Endothelial cell (in vitro differentiated cells): Measurements from ENCODE around the gene SCLT1. TPM values are rescaled to one million over a fixed set of nuclear protein-coding genes. Genes with fewer than 3 reads are reported as not detected.

Source experiments
- DNase-seq: peaks from one replicate; pipeline ENCODE4 v3.0.0; 2021; ENCODE audit warnings: low spot score
- H3K27ac Mint-ChIP-seq: one replicate; pipeline ENCODE4 v1.8.0; 2021; ENCODE audit warnings: mixed read lengths, inconsistent platforms; ENCODE audit not compliant: unreplicated experiment
- H3K27me3 Mint-ChIP-seq: one replicate; pipeline ENCODE4 v1.8.0; 2021; ENCODE audit warnings: mild to moderate bottlenecking, moderate library complexity, mixed read lengths, inconsistent platforms; ENCODE audit not compliant: unreplicated experiment
- H3K36me3 Mint-ChIP-seq: one replicate; pipeline ENCODE4 v1.8.0; 2021; ENCODE audit warnings: mild to moderate bottlenecking, low read depth, mixed read lengths, inconsistent platforms; ENCODE audit not compliant: unreplicated experiment
- H3K4me1 Mint-ChIP-seq: one replicate; pipeline ENCODE4 v1.8.0; 2021; ENCODE audit warnings: mild to moderate bottlenecking, mixed read lengths, inconsistent platforms; ENCODE audit not compliant: unreplicated experiment
- H3K4me3 Mint-ChIP-seq: one replicate; pipeline ENCODE4 v1.8.0; 2021; ENCODE audit warnings: mild to moderate bottlenecking, mixed read lengths, inconsistent platforms; ENCODE audit not compliant: unreplicated experiment
- H3K9me3 Mint-ChIP-seq: one replicate; pipeline ENCODE4 v1.8.0; 2021; ENCODE audit warnings: mixed read lengths, inconsistent platforms; ENCODE audit not compliant: unreplicated experiment
- CTCF ChIP-seq: fragments of 200-600 bp; sonication (generic); IDR thresholded peaks from one replicate; pipeline ENCODE4 v1.5.0; 2021; ENCODE audit warnings: antibody characterized with exemption; ENCODE audit not compliant: unreplicated experiment
- total RNA-seq: library from RNA; stranded (reverse); fragmentation: NEBNext Ultra II Directional; extraction: Animal tissue kit (Norgen Biotek cat#: 25700); gene quantifications from one replicate; pipeline ENCODE4 v1.2.1, GENCODE V29; 2021; ENCODE audit not compliant: unreplicated experiment

SCLT1 gene
- total RNA-seq, 1 donor from 2014 or later: 22.2 TPM

DNA sequence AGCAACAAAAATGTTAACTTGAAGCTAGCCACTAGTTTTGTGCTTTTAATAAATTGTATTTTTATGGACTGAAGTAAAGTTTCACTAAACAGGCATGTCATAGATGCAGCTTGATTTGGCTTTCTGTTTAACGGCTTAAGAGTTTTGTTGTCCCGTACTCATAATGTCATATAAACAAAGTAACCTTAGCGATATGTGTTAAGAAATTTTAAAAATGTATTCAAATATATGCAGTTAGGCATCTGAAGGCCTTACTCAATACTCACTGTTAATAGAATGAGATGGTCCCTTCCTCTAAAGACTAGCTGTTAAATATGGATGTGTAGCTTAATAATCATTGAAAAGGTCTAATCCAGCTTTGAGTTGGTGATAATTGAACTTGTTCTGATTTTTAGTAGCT, 1.0 kb upstream of the SCLT1 start:
- H3K4me3 Mint-ChIP-seq: no peak overlapping the region
- H3K27me3 Mint-ChIP-seq: no peaks in the 10 kb centered on the region
- no peak for TF ChIP-seq CTCF
- no peaks in the 10 kb centered on the region for H3K36me3 Mint-ChIP-seq
- H3K4me1 Mint-ChIP-seq: peaks cover 15% of the 10 kb centered on the region
- H3K27ac Mint-ChIP-seq: no peak overlapping the region
- no peak for DNase-seq
- H3K9me3 Mint-ChIP-seq: no peaks in the 10 kb centered on the region

DNA sequence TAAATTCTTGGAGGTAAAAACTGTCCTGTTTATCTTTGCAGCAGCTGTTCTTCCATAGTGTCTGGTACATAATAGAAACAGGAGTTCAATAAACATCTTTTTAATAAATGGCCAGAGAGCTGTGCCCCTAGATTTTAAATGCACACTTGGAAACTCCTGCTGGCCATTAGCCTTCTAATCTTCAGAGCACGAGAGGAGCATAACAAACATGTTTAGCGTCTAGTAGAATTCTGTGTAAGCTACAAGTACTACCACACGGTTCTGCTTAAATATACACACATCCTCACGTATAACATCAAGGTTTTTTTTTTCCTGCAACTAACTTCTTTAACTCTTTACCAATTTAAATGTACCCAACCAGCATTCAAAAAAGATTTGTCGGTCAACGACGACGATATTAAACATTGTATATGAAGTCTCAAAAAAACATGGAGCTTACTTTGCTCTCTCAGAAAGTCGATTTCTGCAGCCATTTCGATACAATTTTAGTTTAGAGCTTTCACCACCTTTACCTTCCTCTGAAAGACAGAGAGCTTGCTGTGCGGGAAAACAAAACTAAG, 628 bp downstream of the SCLT1 start:
- H3K9me3 Mint-ChIP-seq: no peaks in the 10 kb centered on the region
- H3K4me3 Mint-ChIP-seq: no peak overlapping the region
- no peak for DNase-seq
- no peaks in the 10 kb centered on the region for H3K27me3 Mint-ChIP-seq
- H3K27ac Mint-ChIP-seq: no peak overlapping the region
- no peaks in the 10 kb centered on the region for H3K36me3 Mint-ChIP-seq
- TF ChIP-seq CTCF: no peak
- peaks cover 20% of the 10 kb centered on the region for H3K4me1 Mint-ChIP-seq

DNA sequence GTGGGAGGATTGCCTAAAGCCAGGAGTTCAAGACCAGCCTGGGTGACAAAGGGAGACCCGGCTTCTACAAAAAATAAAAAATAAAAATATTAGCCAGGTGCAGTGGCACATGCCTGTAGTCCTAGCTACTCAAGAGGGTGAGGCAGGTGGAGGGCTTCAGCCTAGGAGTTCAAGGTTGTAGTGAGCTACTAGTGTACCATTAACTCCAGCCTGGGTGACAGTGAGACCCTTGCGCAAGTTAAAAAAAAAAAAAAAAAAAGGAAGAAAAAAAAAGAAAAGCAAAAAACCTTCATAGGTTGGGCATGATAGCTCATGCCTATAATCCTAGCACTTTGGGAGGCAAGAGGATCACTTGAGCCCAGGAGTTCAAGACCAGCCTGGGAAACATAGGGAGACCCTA, 5.8 kb downstream of the SCLT1 start:
- DNase-seq: no peak
- no peak overlapping the region for H3K27ac Mint-ChIP-seq
- peaks cover 8% of the 10 kb centered on the region for H3K4me1 Mint-ChIP-seq
- no peaks in the 10 kb centered on the region for H3K36me3 Mint-ChIP-seq
- no peaks in the 10 kb centered on the region for H3K9me3 Mint-ChIP-seq
- no peak for TF ChIP-seq CTCF
- H3K27me3 Mint-ChIP-seq: no peaks in the 10 kb centered on the region
- H3K4me3 Mint-ChIP-seq: no peak overlapping the region

DNA sequence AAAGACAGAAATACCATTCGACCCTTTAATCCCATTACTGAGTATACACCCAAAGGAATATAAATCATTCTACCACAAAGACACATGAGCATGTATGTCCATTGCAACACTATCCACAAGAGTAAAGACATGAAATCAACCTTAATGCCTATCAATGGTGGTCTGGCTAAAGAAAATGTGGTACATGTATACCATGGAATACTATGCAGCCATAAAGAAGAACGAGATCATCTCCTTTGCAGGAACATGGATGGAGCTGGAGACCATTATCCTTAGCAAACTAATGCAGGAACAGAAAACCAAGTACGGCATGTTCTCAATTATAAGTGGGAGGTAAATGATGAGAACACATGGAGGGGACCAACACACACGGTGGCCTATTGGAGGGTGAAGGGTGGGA, 7.9 kb downstream of the SCLT1 start:
- no peak for TF ChIP-seq CTCF
- H3K4me3 Mint-ChIP-seq: no peak overlapping the region
- DNase-seq: no peak
- peaks cover 8% of the 10 kb centered on the region for H3K4me1 Mint-ChIP-seq
- H3K27me3 Mint-ChIP-seq: peaks cover under 1% of the 10 kb centered on the region
- H3K27ac Mint-ChIP-seq: no peak overlapping the region
- H3K9me3 Mint-ChIP-seq: peaks cover 9% of the 10 kb centered on the region
- peaks cover 11% of the 10 kb centered on the region for H3K36me3 Mint-ChIP-seq

GRCh38 chr4:129082302-129082701, 11.0 kb downstream of the SCLT1 start:
- H3K4me1 Mint-ChIP-seq: no peaks in the 10 kb centered on the region
- H3K27me3 Mint-ChIP-seq: peaks cover 2% of the 10 kb centered on the region
- no peak overlapping the region for H3K4me3 Mint-ChIP-seq
- no peak overlapping the region for H3K27ac Mint-ChIP-seq
- no peak for DNase-seq
- peaks cover 31% of the 10 kb centered on the region for H3K36me3 Mint-ChIP-seq
- H3K9me3 Mint-ChIP-seq: peaks cover 20% of the 10 kb centered on the region
- no peak for TF ChIP-seq CTCF
